CD4-positive, alpha-beta T cell treated with Interleukin-4 for 1 hour (primary cell): ENCODE data around the gene TSPEAR.
A peak's percentile ranks its signal among the peaks of the same experiment; 100 is the strongest.
"Not testable (repeated sequence)": the region's sequence is repeated elsewhere in the genome, so short reads cannot be mapped to it uniquely, and the experiment has no call there.

Experiments
- DNase-seq, 2 donors: peaks; one replicate each; pipeline ENCODE4 v3.0.0-alpha.2; 2020 to 2022

The TSPEAR gene

DNA sequence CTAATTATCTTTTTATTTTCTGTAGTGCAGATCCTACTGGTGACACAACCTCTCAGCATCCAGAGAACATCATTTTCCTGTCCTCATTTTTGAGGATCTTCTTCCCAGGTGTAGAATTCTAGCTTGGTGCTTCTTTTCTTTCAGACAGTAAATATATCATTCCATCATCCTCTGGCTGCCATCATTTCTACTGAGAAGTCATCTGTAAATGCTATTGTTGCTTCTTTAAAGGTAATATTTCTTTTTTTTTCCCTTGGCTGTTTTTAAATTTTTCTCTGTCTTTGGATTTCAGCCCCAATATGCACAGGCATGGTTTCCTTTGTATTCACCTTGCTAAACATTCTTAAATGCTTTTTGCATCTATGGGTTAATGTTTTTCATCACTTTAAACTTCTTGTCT lies 87.8 kb downstream of the TSPEAR start:
- DNase-seq, result no peak

DNA sequence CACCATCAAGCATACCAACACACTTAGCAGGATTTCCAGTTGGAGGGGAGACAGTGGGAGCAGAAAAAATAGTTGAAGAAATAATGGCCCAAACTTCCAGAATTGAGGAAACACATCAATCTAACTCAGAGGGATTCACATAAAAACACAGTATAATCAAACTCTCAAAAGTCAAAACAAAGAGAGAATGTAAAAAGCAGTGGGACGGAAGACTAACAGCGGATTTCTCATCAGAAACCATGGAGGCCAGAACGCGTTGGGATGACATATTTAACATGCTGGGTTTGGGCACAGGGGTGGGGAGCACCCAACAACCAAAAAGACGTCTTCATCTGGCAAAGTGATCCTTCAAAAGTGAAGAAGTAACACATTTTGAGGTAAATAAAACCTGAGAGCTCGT lies 91.5 kb downstream of the TSPEAR start:
- no peak for DNase-seq

- DNase-seq, result peak; percentile 70 to 76
Observed at GRCh38 chr21:44618909-44619308, 92.5 kb downstream of the TSPEAR start.

- peak in 1 of 2 donors; percentile 20 for DNase-seq
Observed at GRCh38 chr21:44618504-44618903, 92.9 kb downstream of the TSPEAR start.

- DNase-seq, result no peak
Observed at GRCh38 chr21:44617071-44617501, 94.3 kb downstream of the TSPEAR start.

- no peak for DNase-seq
Observed at GRCh38 chr21:44616591-44616926, 94.8 kb downstream of the TSPEAR start.

- DNase-seq, result no peak
Observed at GRCh38 chr21:44615911-44616590, 95.3 kb downstream of the TSPEAR start.

GRCh38 chr21:44615466-44615865 lies 95.9 kb downstream of the TSPEAR start:
- DNase-seq, result no peak

- no peak for DNase-seq
Observed at GRCh38 chr21:44614961-44615391, 96.4 kb downstream of the TSPEAR start.

DNA sequence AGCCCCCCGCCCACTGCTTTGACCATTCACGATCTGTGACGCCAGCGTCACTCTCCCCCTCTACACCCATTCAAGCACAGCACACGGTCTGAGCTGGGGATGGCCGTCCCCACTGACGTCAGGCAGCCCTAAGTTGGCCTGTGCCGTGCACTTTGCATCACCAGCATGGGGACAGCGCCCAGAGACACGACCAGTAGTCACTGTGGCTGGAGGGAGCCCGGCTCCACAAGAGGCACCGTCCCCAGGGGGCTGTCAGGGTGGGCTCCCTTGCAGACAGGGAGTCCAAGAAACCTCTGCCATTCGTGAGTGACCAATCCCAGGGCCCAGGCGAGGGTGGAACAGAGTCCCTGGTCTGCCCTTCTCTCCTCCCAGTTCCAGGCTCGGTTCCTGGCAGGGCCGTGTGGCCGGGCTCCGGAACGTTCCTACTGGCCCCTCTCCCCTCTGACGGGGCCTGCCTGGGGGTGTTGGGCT lies 97.2 kb downstream of the TSPEAR start:
- DNase-seq, result no peak

DNA sequence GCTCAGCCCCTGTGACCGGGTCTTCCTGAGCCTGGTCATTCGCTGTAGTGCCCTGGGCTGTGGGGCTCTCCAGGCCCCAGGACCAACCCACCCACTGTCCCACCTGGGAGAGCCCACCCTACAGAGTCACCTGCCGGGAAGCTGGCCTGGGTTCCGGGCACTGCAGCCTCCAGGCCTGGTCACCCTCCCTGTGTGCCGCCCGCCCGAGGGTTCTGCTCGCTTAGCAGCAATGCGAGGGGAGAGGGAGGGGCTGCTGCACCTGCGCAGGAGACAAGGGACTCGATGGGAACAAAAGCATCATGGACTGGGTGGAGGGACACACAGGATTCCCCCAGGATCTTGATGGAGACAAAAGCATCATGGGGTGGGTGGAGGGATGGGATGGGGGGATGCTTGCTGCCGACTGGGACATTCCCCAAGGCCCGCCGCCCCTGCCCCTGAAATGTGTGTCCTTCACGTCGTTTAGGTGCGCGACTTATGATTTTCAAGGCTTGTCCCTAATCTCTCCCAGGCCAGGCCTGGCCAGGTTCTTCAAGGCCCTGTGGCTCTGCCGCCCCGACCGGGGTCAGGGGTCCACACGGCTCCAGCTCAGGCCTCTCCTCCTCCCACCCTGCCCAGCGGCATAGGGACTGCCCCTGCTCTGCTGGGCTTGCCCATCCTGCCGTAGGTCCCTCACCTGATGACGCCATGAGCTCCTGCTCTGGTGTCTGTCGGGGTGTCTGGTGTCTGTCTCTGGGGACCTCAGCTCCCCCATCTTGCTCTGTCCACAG lies 97.8 kb downstream of the TSPEAR start:
- no peak for DNase-seq

DNA sequence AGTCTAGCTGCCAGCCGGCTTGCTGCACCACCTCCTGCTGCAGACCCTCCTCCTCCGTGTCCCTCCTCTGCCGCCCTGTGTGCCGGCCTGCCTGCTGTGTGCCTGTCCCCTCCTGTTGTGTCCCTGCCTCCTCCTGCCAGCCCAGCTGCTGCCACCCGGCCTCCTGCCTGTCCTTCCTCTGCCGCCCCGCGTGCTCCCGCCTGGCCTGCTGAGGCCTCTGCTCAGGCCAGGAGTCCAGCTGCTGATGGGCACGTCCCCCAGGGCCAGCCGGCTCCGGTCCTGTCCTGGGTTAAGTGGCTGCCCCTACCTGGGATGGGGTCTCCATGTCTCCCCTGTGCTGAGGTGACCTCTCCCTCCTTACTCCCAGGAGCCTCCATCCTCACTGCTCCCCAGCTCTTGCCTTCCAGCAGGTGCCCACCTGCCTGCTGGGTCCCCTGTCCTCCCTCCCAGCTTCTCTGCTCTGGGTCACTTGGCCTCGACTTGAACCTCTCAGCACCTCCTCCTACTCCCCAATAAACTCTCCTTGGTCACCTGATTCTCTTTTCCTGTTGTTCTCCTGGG lies 98.6 kb downstream of the TSPEAR start:
- DNase-seq, result no peak

DNA sequence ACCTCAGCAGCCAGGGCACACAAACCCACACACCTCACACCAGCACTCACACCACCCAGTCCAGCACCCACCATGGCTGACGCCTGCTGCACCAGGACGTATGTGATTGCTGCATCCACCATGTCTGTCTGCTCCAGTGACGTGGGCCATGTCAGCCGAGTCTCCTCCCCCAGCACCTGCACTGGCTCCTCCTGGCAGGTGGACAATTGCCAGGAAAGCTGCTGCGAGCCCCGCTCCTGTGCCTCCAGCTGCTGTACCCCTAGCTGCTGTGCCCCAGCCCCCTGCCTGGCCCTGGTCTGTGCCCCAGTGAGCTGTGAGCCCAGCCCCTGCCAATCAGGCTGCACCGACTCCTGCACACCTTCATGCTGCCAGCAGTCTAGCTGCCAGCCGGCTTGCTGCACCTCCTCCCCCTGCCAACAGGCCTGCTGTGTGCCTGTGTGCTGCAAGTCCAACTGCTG lies 99.3 kb downstream of the TSPEAR start, which contains the start of gene KRTAP10-8:
Gene KRTAP10-8, plus strand, starts transcription at position 51 of the 458 bp plus-strand sequence. Its CDS starts 22 bp downstream, at position 73.
- DNase-seq, result no peak

DNA sequence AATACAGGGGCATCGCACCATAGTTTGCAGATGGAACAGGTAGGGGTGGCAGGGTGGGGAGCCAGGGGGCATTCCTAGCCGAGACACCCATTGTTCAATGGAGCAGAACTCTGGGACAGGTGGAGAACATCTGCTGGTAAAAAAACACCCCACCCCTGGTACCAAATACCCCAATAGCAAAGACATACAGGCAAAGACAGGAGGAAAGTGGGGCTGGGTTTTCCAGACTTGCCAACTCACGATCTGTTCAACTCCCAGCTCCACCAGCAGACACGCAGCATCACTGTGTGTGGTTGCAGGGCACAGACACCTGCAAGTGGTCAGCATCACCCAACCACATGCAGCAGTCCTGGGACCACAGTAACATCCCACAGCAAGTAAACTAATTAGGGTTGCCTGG lies 99.8 kb downstream of the TSPEAR start:
- DNase-seq, result no peak

DNA sequence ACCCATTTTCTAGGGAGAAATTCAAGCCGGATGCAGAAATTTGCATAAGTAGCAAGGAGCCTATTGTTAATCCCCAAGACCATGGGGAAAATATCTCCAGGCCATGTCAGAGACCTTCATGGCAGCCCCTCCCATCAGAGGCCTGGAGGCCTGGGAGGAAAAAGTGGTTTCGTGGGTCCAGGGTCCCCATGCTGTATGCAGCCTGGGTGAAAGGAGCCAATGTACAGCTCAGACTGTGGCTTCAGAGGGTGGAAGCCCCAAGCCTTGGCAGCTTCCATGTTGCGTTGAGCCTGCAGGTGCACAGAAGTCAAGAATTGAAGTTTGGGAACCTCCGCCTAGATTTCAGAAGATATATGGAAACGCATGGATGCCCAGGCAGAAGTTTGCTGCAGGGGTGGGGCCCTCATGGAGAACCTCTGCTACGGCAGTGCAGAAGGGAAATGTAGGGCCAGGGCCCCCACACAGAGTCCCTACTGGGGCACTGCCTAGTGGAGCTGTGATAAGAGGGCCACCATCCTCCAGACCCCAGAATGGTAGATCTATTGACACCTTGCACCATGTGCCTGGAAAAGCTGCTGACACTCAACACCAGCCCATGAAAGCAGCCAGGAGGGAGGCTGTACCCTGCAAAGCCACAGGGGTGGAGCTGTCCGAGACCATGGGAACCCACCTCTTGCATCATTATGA lies 101.1 kb downstream of the TSPEAR start:
- not testable (repeated sequence) for DNase-seq

- DNase-seq, result no peak
Observed at GRCh38 chr21:44609193-44609592, 102.2 kb downstream of the TSPEAR start.

DNA sequence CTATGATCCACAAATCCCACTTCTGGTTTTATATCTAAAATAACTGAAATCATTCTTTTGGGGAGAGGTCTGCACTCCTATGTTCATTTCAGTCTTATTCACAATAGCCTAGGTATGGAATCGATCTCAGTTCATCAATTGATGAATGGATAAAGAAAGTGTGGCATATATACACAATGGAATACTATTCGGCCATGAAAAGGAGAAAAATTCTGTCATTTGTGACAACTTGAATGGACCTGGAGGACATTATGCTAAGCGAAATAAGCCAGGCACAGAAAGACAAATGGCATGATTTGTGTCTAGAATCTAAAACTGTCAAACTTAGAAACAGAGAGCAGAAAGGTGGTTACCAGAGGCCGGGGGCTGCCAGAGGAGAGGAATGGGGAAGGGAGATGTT lies 104.9 kb downstream of the TSPEAR start:
- no peak for DNase-seq

DNA sequence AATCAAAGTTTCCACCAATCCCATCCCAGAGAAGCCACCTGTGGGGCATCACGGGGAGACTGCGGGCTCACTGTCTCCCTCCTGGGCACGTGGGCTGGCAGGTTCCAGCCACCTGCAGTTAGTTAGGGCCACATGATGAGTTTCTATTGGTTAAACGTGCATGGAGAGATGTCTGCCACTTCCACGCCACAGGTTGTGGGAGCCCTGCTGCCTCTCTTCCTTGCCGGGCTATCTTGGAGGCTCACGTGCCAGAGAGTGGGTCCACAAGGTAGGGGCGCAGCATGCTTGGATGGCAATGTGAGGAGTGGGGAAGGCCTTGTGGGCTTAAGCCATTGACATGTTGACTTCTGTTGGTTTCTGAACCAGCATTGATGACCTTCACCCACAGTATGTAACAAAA lies 107.5 kb downstream of the TSPEAR start:
- no peak for DNase-seq

- DNase-seq, result no peak
Observed at GRCh38 chr21:44603109-44603875, 108.1 kb downstream of the TSPEAR start.

- DNase-seq, result no peak
Observed at GRCh38 chr21:44602463-44602850, 108.9 kb downstream of the TSPEAR start.

- DNase-seq, result no peak
Observed at GRCh38 chr21:44601596-44602462, 109.5 kb downstream of the TSPEAR start.
